Measurements from ENCODE around the gene CXCL9.

- TF ChIP-seq ZNF776 (tag by site-specific recombination; IDR thresholded peaks at IDR 0.05; ENCODE audit: borderline replicate concordance) = no peak
- no peak for TF ChIP-seq ZNF311 (tag by site-specific recombination; IDR thresholded peaks at IDR 0.05; ENCODE audit: borderline replicate concordance)
- TF ChIP-seq ZNF549 (tag by site-specific recombination; IDR thresholded peaks at IDR 0.05) = no peak
- no peak for TF ChIP-seq ZNF501 (tag by site-specific recombination; IDR thresholded peaks at IDR 0.05)
- no peak for TF ChIP-seq ZBTB20 (tag by site-specific recombination; IDR thresholded peaks at IDR 0.05)
- TF ChIP-seq CTCF (tag by site-specific recombination; IDR thresholded peaks at IDR 0.05) = no peak
- no peak for TF ChIP-seq ZNF280D (tag by site-specific recombination; IDR thresholded peaks at IDR 0.05)
- TF ChIP-seq BCL11A (tag by site-specific recombination; IDR thresholded peaks at IDR 0.05; ENCODE audit: low read depth) = no peak
- TF ChIP-seq ZFP41 (tag by site-specific recombination; IDR thresholded peaks at IDR 0.05; ENCODE audit: borderline replicate concordance) = no peak
- TF ChIP-seq ZNF785 (tag by site-specific recombination; IDR thresholded peaks at IDR 0.05) = no peak
- no peak for TF ChIP-seq ZBTB48 (tag by site-specific recombination; IDR thresholded peaks at IDR 0.05)
Measured at GRCh38 chr4:76022031-76022430, 14.7 kb upstream of the CXCL9 start.

Data from HEK293 (cell line).